Heart right ventricle (tissue), 16 donors: ENCODE measurements around the gene SETBP1. TPM values are rescaled to one million over a fixed set of nuclear protein-coding genes. Genes with fewer than 3 reads are reported as not detected.
A peak's percentile ranks its signal among the peaks of the same experiment; 100 is the strongest.

Experiments used
- ATAC-seq, 8 donors: fragments of 200-7000 bp; cut with Tn5 transposase; one replicate each; pipeline ENCODE4 v1.9.1; 2020; ENCODE audit warnings: mild to moderate bottlenecking in 8 of 8, moderate library complexity in 8 of 8, moderate number of reproducible peaks in 1 of 8
- DNase-seq, 2 donors: peaks; one replicate each; pipeline ENCODE4 v3.0.0-alpha.2; 2020
- H3K27ac ChIP-seq, 10 donors: fragments of 200-600 bp; sonication (generic) in 2 of 10; one replicate each; pipeline versions ENCODE4 v1.5.0 to v1.8.0; 2020 to 2022; ENCODE audit warnings: mild to moderate bottlenecking in 3 of 10
- H3K27me3 ChIP-seq, 7 donors: fragments of 200-600 bp; one replicate each; pipeline ENCODE4 v1.8.0; 2021 to 2022; ENCODE audit warnings: mild to moderate bottlenecking in 2 of 7
- H3K36me3 ChIP-seq, 9 donors: fragments of 200-600 bp; sonication (generic) in 1 of 9; one replicate each; pipeline versions ENCODE4 v1.5.0 to v1.8.0; 2020 to 2022; ENCODE audit warnings: mild to moderate bottlenecking in 2 of 9
- H3K4me1 ChIP-seq, 9 donors: fragments of 200-600 bp; sonication (generic) in 1 of 9; one replicate each; pipeline versions ENCODE4 v1.5.0 to v1.8.0; 2020 to 2022; ENCODE audit warnings: mild to moderate bottlenecking in 4 of 9
- H3K4me3 ChIP-seq, 10 donors: fragments of 200-600 bp; sonication (generic) in 2 of 10; one replicate each; pipeline versions ENCODE4 v1.5.0 to v1.8.0; 2020 to 2022; ENCODE audit warnings: mild to moderate bottlenecking in 7 of 10, moderate library complexity in 2 of 10
- H3K9me3 ChIP-seq, 11 donors: fragments of 200-600 bp in 10 of 11; sonication (generic) in 2 of 11; one replicate each; pipeline versions ENCODE4 v1.5.0 to v1.8.0; 2013 to 2022; ENCODE audit warnings: mild to moderate bottlenecking in 2 of 11, control low read depth in 1 of 11, moderate library complexity in 1 of 11
- WGBS, 2 donors: extraction: QIAGEN DNeasy Blood & Tissue Kit; methylation state at CpG; one replicate each; pipeline ENCODE4 v1.1.7; 2013; ENCODE audit warnings: inconsistent platforms in 1 of 2; 5-methylcytosine and 5-hydroxymethylcytosine counted together
- intact Hi-C, 10 donors: fragments of 100-400 bp; cut with DNase I; formaldehyde crosslinking; loops; one replicate each; pipeline versions ENCODE4 v1.11.1 to v1.14.2; 2022
- polyA plus RNA-seq, 2 donors: library from polyadenylated mRNA; stranded (reverse); fragments of 200-250 nt; gene quantifications; one replicate each; pipeline ENCODE4 v1.2.3, GENCODE V29; 2013
- total RNA-seq, 10 donors: library from RNA; stranded (reverse); fragmentation: NEBNext Ultra II Directional in 3 of 10; extraction: Animal tissue kit (Norgen Biotek cat#: 25700) in 3 of 10; gene quantifications; one replicate each; pipeline versions ENCODE4 v1.2.1 to v1.2.4, GENCODE V29; 2021 to 2023
- TF ChIP-seq, protein P1 (sequence below), 9 donors: fragments of 200-600 bp; sonication (generic) in 2 of 9; IDR thresholded peaks; one replicate each; pipeline versions ENCODE4 v1.5.0 to v1.8.0; 2021 to 2022; ENCODE audit warnings: antibody characterized with exemption in 9 of 9, mild to moderate bottlenecking in 5 of 9, moderate library complexity in 1 of 9
- donor health status: Arrhythmogenic right ventricular cardiomyopathy.
- donor health status: ischemic (EF 13 %, LVEDD 7.1; RV severe dilation, severe dysfunction).
- donor health status: healthy with polysubstance abuse.
- donor health status: DM: no; HTN: yes; CAD: no.
- donor health status: DM: no; HTN: no; CAD: no.
- donor health status: ischemic (EF 25% LVEDD 6.9; RV normal size, moderate dysfunction).
- donor health status: ischemic (EF 25% LVEDD 5.7; RV mildly dilated, moderate dysfunction).
- donor health status: healthy.
- donor health status: DM: yes; HTN: yes; CAD: no.
- donor health status: Ischemic cardiomyopathy.
- donor health status: ischemic (EF 35%, LVEDD 5.7; RV mildly dilated, moderate dysfunction).
- donor health status: nonischemic (EF 11% LVEDD 7.7; RV severe dilation, severe dysfunction).
- donor health status: DM: yes; HTN: yes; CAD: no.
- donor health status: PGD.
- donor health status: ischemic (EF 29% LVEDD 5.4; RV normal size, mild dysfunction).
- donor health status: nonischemic (EF 23%, LVEDD 6.1; RV moderate dilation, normal function).

Gene SETBP1
- total and polyA plus RNA-seq, 12 donors, result 0.71 to 12.2 (median 6.1) TPM

- no peak for ATAC-seq
- no peaks in the 10 kb centered on the region for H3K27me3 ChIP-seq
- no peaks in the 10 kb centered on the region for H3K4me1 ChIP-seq
- H3K27ac ChIP-seq, result no peak overlapping the region
- WGBS, 2 donors, result 73 to 74% methylated on average over 4 of the region's 4 CpGs
- TF ChIP-seq, protein P1, sequence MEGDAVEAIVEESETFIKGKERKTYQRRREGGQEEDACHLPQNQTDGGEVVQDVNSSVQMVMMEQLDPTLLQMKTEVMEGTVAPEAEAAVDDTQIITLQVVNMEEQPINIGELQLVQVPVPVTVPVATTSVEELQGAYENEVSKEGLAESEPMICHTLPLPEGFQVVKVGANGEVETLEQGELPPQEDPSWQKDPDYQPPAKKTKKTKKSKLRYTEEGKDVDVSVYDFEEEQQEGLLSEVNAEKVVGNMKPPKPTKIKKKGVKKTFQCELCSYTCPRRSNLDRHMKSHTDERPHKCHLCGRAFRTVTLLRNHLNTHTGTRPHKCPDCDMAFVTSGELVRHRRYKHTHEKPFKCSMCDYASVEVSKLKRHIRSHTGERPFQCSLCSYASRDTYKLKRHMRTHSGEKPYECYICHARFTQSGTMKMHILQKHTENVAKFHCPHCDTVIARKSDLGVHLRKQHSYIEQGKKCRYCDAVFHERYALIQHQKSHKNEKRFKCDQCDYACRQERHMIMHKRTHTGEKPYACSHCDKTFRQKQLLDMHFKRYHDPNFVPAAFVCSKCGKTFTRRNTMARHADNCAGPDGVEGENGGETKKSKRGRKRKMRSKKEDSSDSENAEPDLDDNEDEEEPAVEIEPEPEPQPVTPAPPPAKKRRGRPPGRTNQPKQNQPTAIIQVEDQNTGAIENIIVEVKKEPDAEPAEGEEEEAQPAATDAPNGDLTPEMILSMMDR (IDR thresholded peaks at IDR 0.05), result no peak
- peaks cover 0 to 11% (median 0%) of the 10 kb centered on the region in 11 donors for H3K9me3 ChIP-seq
- no peaks in the 10 kb centered on the region for H3K36me3 ChIP-seq
- DNase-seq, result no peak
- no peak overlapping the region for H3K4me3 ChIP-seq
- intact Hi-C loops, result loop anchor here in 1 of 10 donors (10.0 kb wide), 1 partner anchor 340 kb away; the partner anchor contains the start of gene SETBP1
Observed at GRCh38 chr18:45024357-45025088, 343.8 kb downstream of the SETBP1 start.

DNA sequence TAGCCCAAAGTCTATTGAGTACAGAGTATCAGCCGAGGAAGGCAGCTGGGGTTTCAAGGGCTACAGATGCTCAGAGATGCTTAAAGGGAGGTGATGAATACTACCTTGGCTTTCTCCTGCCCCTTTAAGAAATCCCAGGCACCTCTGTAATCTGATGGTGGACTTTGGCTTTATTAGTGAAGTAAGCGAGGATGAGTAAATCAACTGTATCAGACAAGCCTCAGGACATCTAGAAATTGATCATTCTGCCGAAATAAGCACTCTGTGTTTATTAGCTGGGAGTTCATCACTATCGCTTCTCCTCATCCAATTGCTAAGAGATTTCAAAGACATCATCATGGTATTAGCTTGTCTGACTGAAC is 344.4 kb downstream of the SETBP1 start:
- H3K4me3 ChIP-seq, result no peak overlapping the region
- WGBS, 2 donors, result 96 to 97% methylated on average over 4 of the region's 4 CpGs
- TF ChIP-seq, protein P1 (IDR thresholded peaks at IDR 0.05), result no peak
- H3K9me3 ChIP-seq, result peaks cover 0 to 12% (median 0%) of the 10 kb centered on the region in 11 donors
- ATAC-seq (no peak), DNase-seq (no peak)
- intact Hi-C loops, result loop anchor here in 1 of 10 donors (10.0 kb wide), 1 partner anchor 340 kb away; the partner anchor contains the start of gene SETBP1
- no peaks in the 10 kb centered on the region for H3K27me3 ChIP-seq
- H3K36me3 ChIP-seq, result no peaks in the 10 kb centered on the region
- H3K27ac ChIP-seq, result no peak overlapping the region
- no peaks in the 10 kb centered on the region for H3K4me1 ChIP-seq

DNA sequence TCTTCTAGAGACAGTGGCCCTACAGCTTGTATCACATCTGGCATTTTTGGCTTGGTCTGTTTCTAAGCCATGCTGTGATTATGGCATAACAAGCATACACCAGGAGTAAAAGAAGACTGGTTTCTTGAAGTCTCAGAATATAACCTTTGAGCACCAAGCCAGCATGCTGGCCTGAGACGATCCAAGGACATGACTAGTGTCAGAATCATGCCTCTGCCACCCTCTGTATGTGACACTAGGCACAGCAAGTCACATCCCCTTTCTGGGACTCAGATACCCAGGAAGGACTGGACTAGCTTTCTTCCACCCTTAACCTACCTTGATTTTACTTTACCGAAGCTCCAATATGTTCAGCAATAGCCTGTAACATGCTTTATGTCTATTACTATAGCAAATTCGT is 345.5 kb downstream of the SETBP1 start:
- DNase-seq (no peak), ATAC-seq (no peak)
- Histone ChIP-seq H3K4me1 (no peaks in the 10 kb centered on the region), H3K9me3 (peaks cover 0 to 12% (median 0%) of the 10 kb centered on the region in 11 donors), H3K27ac (no peak overlapping the region), H3K27me3 (no peaks in the 10 kb centered on the region), H3K4me3 (no peak overlapping the region), H3K36me3 (no peaks in the 10 kb centered on the region)
- intact Hi-C loops, result loop anchor here in 1 of 10 donors (10.0 kb wide), 1 partner anchor 341 kb away; the partner anchor contains the start of gene SETBP1
- TF ChIP-seq, protein P1 (IDR thresholded peaks at IDR 0.05), result peak in 4 of 9 donors; percentile 19 to 41 (median 26)
- 72 to 75% methylated on average over 3 of the region's 3 CpGs for WGBS, 2 donors

GRCh38 chr18:45034179-45034578 is 353.5 kb downstream of the SETBP1 start:
- Histone ChIP-seq H3K4me3 (no peak overlapping the region), H3K27ac (no peak overlapping the region), H3K9me3 (peaks cover 0 to 4% (median 0%) of the 10 kb centered on the region in 11 donors), H3K36me3 (peaks cover 0 to 8% (median 0%) of the 10 kb centered on the region in 9 donors), H3K27me3 (no peaks in the 10 kb centered on the region), H3K4me1 (no peaks in the 10 kb centered on the region)
- WGBS, 2 donors, result 90 to 95% methylated on average over 8 of the region's 8 CpGs
- TF ChIP-seq, protein P1 (IDR thresholded peaks at IDR 0.05), result no peak
- DNase-seq, result no peak
- no peak for ATAC-seq
- intact Hi-C loops, result no loop called here
